HL-60 (cell line): ENCODE data around the gene PROK2.

Experiments used
- SPI1 ChIP-seq: IDR thresholded peaks from 2 replicates; pipeline ENCODE4 v1.6.1; 2012; ENCODE audit warnings: low read depth, mild to moderate bottlenecking, borderline replicate concordance
- TF ChIP-seq, protein P1 (sequence below): IDR thresholded peaks from one replicate; pipeline ENCODE4 v1.5.1; 2011; ENCODE audit warnings: low read length, control low read depth, inconsistent platforms; ENCODE audit not compliant: insufficient read depth
- TF ChIP-seq, protein P2 (sequence below): IDR thresholded peaks from 2 replicates; pipeline ENCODE4 v1.6.1; 2012; ENCODE audit warnings: low read depth; ENCODE audit not compliant: insufficient replicate concordance

DNA sequence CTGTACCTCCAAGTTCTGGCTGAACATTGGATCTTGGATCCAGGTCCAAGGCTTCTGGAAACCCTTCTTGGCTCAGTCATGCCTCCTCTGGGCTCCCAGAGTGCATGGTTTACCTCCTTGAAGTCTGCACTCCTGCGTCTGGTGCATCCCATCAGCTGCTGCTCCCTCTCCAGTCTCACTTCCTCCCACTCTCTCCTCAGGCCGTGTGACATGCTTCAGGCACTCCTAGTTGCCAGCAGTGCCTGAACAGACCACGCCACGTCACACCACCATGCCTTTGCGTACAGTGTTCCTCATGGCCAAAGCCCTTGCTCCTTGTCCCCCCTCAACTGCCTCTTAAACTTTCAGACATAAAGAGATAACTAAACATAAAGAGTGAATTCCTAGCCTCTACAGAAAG, 25.5 kb downstream of the PROK2 start:
- TF ChIP-seq, protein P1, sequence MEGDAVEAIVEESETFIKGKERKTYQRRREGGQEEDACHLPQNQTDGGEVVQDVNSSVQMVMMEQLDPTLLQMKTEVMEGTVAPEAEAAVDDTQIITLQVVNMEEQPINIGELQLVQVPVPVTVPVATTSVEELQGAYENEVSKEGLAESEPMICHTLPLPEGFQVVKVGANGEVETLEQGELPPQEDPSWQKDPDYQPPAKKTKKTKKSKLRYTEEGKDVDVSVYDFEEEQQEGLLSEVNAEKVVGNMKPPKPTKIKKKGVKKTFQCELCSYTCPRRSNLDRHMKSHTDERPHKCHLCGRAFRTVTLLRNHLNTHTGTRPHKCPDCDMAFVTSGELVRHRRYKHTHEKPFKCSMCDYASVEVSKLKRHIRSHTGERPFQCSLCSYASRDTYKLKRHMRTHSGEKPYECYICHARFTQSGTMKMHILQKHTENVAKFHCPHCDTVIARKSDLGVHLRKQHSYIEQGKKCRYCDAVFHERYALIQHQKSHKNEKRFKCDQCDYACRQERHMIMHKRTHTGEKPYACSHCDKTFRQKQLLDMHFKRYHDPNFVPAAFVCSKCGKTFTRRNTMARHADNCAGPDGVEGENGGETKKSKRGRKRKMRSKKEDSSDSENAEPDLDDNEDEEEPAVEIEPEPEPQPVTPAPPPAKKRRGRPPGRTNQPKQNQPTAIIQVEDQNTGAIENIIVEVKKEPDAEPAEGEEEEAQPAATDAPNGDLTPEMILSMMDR: no peak
- TF ChIP-seq, protein P2, sequence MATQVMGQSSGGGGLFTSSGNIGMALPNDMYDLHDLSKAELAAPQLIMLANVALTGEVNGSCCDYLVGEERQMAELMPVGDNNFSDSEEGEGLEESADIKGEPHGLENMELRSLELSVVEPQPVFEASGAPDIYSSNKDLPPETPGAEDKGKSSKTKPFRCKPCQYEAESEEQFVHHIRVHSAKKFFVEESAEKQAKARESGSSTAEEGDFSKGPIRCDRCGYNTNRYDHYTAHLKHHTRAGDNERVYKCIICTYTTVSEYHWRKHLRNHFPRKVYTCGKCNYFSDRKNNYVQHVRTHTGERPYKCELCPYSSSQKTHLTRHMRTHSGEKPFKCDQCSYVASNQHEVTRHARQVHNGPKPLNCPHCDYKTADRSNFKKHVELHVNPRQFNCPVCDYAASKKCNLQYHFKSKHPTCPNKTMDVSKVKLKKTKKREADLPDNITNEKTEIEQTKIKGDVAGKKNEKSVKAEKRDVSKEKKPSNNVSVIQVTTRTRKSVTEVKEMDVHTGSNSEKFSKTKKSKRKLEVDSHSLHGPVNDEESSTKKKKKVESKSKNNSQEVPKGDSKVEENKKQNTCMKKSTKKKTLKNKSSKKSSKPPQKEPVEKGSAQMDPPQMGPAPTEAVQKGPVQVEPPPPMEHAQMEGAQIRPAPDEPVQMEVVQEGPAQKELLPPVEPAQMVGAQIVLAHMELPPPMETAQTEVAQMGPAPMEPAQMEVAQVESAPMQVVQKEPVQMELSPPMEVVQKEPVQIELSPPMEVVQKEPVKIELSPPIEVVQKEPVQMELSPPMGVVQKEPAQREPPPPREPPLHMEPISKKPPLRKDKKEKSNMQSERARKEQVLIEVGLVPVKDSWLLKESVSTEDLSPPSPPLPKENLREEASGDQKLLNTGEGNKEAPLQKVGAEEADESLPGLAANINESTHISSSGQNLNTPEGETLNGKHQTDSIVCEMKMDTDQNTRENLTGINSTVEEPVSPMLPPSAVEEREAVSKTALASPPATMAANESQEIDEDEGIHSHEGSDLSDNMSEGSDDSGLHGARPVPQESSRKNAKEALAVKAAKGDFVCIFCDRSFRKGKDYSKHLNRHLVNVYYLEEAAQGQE: no peak
- TF ChIP-seq SPI1: peak; percentile 27; the same call in 1 of the 2 replicates
